H7 (cell line): ENCODE results near the gene TRPM2. TPM values are rescaled to one million over a fixed set of nuclear protein-coding genes. Genes with fewer than 3 reads are reported as not detected.

ENCODE experiments used
- DNase-seq: peaks from one replicate; pipeline ENCODE4 v3.0.0; 2012
- H3K27me3 ChIP-seq: 2 replicates; pipeline ENCODE4 v1.6.0; 2011; ENCODE audit warnings: mild to moderate bottlenecking, low read length; ENCODE audit not compliant: control insufficient read depth, insufficient read depth
- H3K36me3 ChIP-seq: replicated peaks from 2 replicates; pipeline ENCODE4 v1.5.1; 2011; ENCODE audit warnings: low read length; ENCODE audit not compliant: control insufficient read depth, insufficient read depth
- H3K4me3 ChIP-seq: 2 replicates; pipeline ENCODE4 v1.5.1; 2011; ENCODE audit warnings: low read depth, mild to moderate bottlenecking, control low read depth, low read length, moderate library complexity; ENCODE audit not compliant: insufficient read depth
- total RNA-seq: library from RNA; depleted of rRNA; stranded (reverse); fragments of >200 nt; shearing (Covaris generic); gene quantifications from 2 replicates; pipeline ENCODE4 v1.2.3, GENCODE V29; 2014

The TRPM2 gene
- total RNA-seq, 1 experiment from 2014 or later = 0.42 TPM

DNA sequence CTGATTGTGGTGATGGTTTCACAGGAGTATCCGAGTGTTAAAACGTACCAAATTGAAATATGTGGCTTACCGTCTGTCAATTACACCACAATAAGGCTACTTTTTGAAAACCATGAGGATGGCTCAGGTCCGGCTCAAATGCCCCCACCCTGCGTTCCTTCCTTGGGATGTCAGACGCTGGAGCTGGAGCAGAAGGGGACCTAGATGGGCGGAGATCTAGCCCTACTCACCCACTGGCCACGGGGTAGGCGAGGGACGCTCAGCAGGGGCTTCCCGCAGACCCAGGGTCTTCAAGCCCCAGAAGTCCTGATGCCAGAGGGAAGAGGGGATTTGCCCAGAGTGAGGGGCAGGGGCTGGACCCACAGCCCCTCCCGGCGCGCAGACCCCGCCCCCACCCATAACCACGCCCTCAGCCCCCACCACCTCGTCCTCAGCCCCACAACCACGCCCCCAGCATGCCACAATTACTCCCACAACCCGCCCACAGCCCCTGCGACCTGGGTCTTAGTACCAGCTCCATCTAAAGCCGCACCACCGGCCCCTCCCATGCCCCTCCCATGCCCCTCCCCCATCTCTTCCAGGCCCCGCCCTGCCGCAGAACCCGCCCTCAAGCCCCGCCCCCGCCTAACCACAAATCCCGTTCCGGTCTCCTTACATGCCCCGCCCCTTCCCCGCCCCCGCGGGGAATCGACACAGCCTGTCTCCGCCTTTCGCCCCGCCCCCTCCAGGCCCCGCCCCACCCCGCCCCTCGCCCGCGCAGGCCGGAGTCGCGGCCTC is 101.5 kb downstream of the TRPM2 start, which contains the start of gene LRRC3:
TSS of gene LRRC3 (plus strand) at position 764 of the 777 bp plus-strand sequence. CDS start 1,135 bp downstream, outside the sequence.
- peaks cover 2% of the 10 kb centered on the region; the same call in 1 of the 2 replicates for H3K27me3 ChIP-seq
- DNase-seq = peak; percentile 100
- H3K36me3 ChIP-seq = no peaks in the 10 kb centered on the region
- H3K4me3 ChIP-seq = peak within 1 kb of the TSS; percentile 54

- peak; percentile 89 for DNase-seq
- H3K36me3 ChIP-seq = no peaks in the 10 kb centered on the region
- peaks cover 2% of the 10 kb centered on the region; the same call in 1 of the 2 replicates for H3K27me3 ChIP-seq
- peak overlapping the region; percentile 49 for H3K4me3 ChIP-seq
Observed at GRCh38 chr21:44455524-44456213, 102.2 kb downstream of the TRPM2 start.

- Histone ChIP-seq H3K27me3 (peaks cover 2% of the 10 kb centered on the region; the same call in 1 of the 2 replicates), H3K4me3 (peak overlapping the region; percentile 49), H3K36me3 (no peaks in the 10 kb centered on the region)
- DNase-seq = peak; percentile 72
Observed at GRCh38 chr21:44456214-44456914, 102.9 kb downstream of the TRPM2 start.

DNA sequence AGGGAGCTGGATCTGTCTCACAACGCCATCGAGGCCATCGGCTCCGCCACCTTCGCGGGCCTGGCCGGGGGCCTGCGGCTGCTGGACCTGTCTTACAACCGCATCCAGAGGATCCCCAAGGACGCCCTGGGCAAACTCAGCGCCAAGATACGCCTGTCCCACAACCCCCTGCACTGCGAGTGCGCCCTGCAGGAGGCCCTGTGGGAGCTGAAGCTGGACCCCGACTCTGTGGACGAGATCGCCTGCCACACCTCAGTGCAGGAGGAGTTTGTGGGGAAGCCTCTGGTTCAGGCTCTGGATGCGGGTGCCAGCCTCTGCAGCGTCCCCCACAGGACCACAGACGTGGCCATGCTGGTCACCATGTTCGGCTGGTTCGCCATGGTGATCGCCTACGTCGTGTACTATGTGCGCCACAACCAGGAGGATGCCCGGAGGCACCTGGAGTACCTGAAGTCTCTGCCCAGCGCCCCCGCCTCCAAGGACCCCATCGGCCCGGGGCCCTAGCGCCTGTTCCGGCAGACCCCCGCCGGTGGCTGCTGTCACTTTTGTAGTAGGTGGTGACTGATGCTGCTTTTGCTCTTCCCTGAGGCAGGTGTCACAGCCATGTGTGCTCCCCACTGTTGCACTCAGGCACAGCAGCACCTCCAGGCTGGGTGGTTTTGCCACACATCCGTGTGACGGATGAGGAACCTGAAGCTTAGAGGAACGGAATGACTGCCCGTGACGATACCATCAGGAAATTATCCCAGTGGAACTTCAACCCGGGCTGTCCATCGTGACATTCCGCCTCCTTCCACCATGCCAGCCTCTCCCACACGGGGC is 103.7 kb downstream of the TRPM2 start:
- Histone ChIP-seq H3K4me3 (no peak overlapping the region), H3K27me3 (peaks cover 2% of the 10 kb centered on the region; the same call in 1 of the 2 replicates), H3K36me3 (no peaks in the 10 kb centered on the region)
- DNase-seq = peak; percentile 48

DNA sequence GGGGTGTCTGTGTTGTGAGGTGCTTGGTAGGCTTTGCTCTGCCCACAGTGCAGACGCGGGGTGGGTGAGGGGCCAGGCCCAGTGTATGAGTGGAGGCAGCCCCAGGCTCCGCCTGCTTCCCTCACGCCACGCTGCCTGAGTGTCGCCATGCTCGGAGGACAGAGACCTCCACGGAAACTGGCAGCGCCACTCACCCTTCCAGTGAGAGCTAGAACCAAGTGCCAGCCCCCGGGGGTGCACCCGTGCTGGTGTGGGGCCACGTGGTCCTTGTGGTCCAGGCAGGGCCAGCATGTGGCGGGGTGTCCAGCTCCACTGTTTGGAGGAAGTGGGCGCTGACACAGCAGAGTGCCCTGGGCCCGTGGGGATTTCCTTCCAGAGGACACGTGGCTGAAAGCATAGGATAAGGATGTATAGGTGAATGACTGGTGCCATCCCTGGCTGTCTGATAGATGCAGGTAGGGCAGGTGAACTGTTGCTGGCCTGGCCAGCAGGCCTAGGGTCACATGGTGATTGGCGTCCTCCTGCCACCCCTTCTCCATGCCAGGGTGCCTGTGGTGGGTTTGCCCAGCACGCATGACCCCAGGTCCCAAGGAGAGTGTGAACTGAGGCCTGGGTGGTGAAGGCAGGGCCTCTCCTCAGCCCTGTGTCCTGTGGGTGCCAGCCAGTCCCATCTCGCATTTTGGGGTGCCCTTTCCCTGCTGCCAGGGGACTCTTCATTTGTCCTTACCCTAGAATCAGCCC is 105.7 kb downstream of the TRPM2 start:
- no peaks in the 10 kb centered on the region for H3K36me3 ChIP-seq
- H3K27me3 ChIP-seq = peaks cover 2% of the 10 kb centered on the region; the same call in 1 of the 2 replicates
- no peak overlapping the region for H3K4me3 ChIP-seq

GRCh38 chr21:44459712-44460440 is 106.5 kb downstream of the TRPM2 start:
- H3K27me3 ChIP-seq = no peaks in the 10 kb centered on the region; the same call in 1 of the 2 replicates
- H3K36me3 ChIP-seq = no peaks in the 10 kb centered on the region
- H3K4me3 ChIP-seq = no peak overlapping the region
- DNase-seq = no peak

More for the DNA sequence above, 105.7 kb downstream of the TRPM2 start:
- no peak for DNase-seq

DNA sequence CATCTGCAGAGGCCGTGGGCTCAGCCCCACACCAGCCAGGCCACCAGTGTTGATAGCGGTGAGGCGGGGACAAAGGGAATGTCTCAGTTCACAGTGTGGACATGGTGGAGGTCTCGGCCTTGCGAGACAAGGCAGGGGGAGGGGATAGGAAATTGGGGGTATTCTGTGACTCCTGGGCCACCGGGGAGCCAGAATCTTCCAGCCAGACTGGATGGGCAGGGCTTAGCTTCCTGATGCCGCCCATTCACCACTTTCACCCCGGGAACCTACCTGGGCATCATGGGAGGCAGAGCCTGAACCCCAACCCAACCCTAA is 107.0 kb downstream of the TRPM2 start:
- Histone ChIP-seq H3K27me3 (no peaks in the 10 kb centered on the region; the same call in 1 of the 2 replicates), H3K4me3 (no peak overlapping the region), H3K36me3 (no peaks in the 10 kb centered on the region)
- no peak for DNase-seq

DNA sequence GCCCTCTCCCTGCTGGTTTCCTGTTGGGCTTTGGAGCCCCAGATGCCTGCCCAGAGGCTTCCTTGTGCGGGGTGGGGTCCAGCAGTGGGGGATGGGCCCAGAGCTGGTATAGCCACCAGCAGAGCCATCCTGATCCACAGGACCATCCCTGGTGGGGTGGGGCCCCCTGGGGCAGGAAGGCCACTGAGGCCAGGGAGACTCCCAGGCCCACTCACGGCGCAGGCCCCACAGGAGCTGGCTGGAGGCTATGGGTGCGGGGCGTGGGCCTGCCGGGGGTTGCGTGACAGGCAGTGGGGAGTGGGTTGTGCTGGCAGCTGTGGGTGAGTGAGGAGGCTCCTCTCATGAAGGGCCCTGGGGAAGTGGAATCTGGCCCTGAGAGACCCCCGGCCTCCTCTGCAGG is 107.6 kb downstream of the TRPM2 start:
- Histone ChIP-seq H3K36me3 (no peaks in the 10 kb centered on the region), H3K4me3 (no peak overlapping the region), H3K27me3 (no peaks in the 10 kb centered on the region; the same call in 1 of the 2 replicates)
- DNase-seq = peak; percentile 51

- peak; percentile 49 for DNase-seq
- no peaks in the 10 kb centered on the region for H3K27me3 ChIP-seq
- no peaks in the 10 kb centered on the region for H3K36me3 ChIP-seq
- H3K4me3 ChIP-seq = no peak overlapping the region
Observed at GRCh38 chr21:44461464-44462001, 108.1 kb downstream of the TRPM2 start.

GRCh38 chr21:44462086-44462833 is 108.8 kb downstream of the TRPM2 start:
- Histone ChIP-seq H3K4me3 (no peak overlapping the region), H3K27me3 (no peaks in the 10 kb centered on the region), H3K36me3 (no peaks in the 10 kb centered on the region)
- no peak for DNase-seq

GRCh38 chr21:44462834-44463200 is 109.4 kb downstream of the TRPM2 start:
- no peak overlapping the region for H3K4me3 ChIP-seq

GRCh38 chr21:44463724-44464123 is 110.3 kb downstream of the TRPM2 start:
- Histone ChIP-seq H3K36me3 (no peaks in the 10 kb centered on the region), H3K4me3 (no peak overlapping the region), H3K27me3 (no peaks in the 10 kb centered on the region)
- DNase-seq = peak; percentile 76

More at GRCh38 chr21:44462834-44463200, 109.4 kb downstream of the TRPM2 start:
- no peaks in the 10 kb centered on the region for H3K36me3 ChIP-seq
- H3K27me3 ChIP-seq = no peaks in the 10 kb centered on the region
- DNase-seq = peak; percentile 71
